Glutamatergic neuron (in vitro differentiated cells): ENCODE measurements around the gene NRIP1. TPM values are rescaled to one million over a fixed set of nuclear protein-coding genes. Genes with fewer than 3 reads are reported as not detected.

Experiments used
- DNase-seq: peaks from one replicate; pipeline ENCODE4 v3.0.0; 2022
- H3K27ac Mint-ChIP-seq: one replicate; pipeline ENCODE4 v1.8.0; 2020; ENCODE audit warnings: mild to moderate bottlenecking, mixed read lengths, inconsistent platforms; ENCODE audit not compliant: unreplicated experiment
- H3K27me3 Mint-ChIP-seq: one replicate; pipeline ENCODE4 v1.8.0; 2020; ENCODE audit warnings: mild to moderate bottlenecking, moderate library complexity, mixed read lengths, inconsistent platforms; ENCODE audit not compliant: unreplicated experiment
- H3K36me3 Mint-ChIP-seq: one replicate; pipeline ENCODE4 v1.8.0; 2020; ENCODE audit warnings: mild to moderate bottlenecking, mixed read lengths, inconsistent platforms; ENCODE audit not compliant: unreplicated experiment
- H3K4me1 Mint-ChIP-seq: one replicate; pipeline ENCODE4 v1.8.0; 2020; ENCODE audit warnings: mild to moderate bottlenecking, low read depth, mixed read lengths, inconsistent platforms; ENCODE audit not compliant: unreplicated experiment
- H3K4me3 Mint-ChIP-seq: one replicate; pipeline ENCODE4 v1.8.0; 2020; ENCODE audit warnings: mild to moderate bottlenecking, mixed read lengths, inconsistent platforms; ENCODE audit not compliant: unreplicated experiment
- H3K9me3 Mint-ChIP-seq: one replicate; pipeline ENCODE4 v1.8.0; 2020; ENCODE audit warnings: mild to moderate bottlenecking, moderate library complexity, mixed read lengths, inconsistent platforms; ENCODE audit not compliant: unreplicated experiment
- CTCF ChIP-seq: fragments of 200-600 bp; sonication (generic); IDR thresholded peaks from one replicate; pipeline ENCODE4 v1.5.0; 2021; ENCODE audit not compliant: partially characterized antibody, unreplicated experiment
- total RNA-seq: library from RNA; stranded (reverse); fragmentation: NEBNext Ultra II Directional; extraction: Animal tissue kit (Norgen Biotek cat#: 25700); gene quantifications from one replicate; pipeline ENCODE4 v1.2.1, GENCODE V29; 2021; ENCODE audit not compliant: unreplicated experiment

NRIP1 gene
- total RNA-seq, 1 donor from 2014 or later, result 51.5 TPM

DNA sequence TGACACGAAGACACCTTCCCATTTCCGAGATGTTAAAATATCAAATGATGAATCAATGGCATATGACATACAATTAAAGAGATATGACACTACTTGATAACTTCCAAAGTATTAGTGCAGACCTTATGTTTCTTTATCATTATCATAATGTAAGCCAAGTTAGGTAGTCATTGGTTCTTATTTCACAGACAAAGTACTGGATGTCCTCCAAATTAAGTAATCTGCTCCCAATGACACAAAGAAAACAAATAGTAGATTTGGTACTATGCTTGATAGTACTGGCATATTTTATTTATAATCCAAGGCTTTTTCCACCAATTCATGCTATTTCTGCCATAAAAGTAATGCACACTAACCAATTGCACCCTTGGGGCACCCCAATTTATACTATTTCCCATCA is 11.9 kb upstream of the NRIP1 start:
- no peak for TF ChIP-seq CTCF
- Mint-ChIP-seq H3K9me3 (no peaks in the 10 kb centered on the region), H3K36me3 (no peaks in the 10 kb centered on the region), H3K4me1 (peaks cover 1% of the 10 kb centered on the region), H3K27me3 (no peaks in the 10 kb centered on the region), H3K27ac (no peak overlapping the region), H3K4me3 (no peak overlapping the region)
- no peak for DNase-seq

GRCh38 chr21:15071009-15071408 is 6.2 kb upstream of the NRIP1 start:
- no peak overlapping the region for H3K27ac Mint-ChIP-seq
- no peak for DNase-seq
- peaks cover 9% of the 10 kb centered on the region for H3K4me1 Mint-ChIP-seq
- no peak overlapping the region for H3K4me3 Mint-ChIP-seq
- H3K36me3 Mint-ChIP-seq, result no peaks in the 10 kb centered on the region
- peaks cover 1% of the 10 kb centered on the region for H3K27me3 Mint-ChIP-seq
- no peak for TF ChIP-seq CTCF
- H3K9me3 Mint-ChIP-seq, result peaks cover 3% of the 10 kb centered on the region

DNA sequence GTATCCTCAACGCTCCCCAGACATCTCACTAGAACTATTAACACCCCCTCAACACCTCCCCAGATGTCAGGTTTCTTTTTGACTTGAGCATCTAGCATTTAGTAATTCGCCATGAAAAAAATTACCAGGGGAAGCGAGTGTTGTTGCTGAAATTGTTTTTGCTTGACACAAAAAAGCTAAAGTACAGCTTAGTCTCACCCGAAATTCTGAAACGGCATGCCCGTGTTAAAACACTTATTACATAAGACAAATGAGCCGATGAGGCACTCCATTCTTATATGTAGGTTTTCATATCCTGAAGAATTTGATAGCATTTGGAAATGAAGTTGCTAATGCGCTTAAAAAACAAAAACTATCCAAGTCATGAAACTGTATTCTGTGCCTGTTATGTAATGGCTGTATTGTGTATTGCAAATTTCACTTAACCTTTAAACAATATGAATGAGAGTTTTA is 1.3 kb upstream of the NRIP1 start:
- peaks cover 20% of the 10 kb centered on the region for H3K9me3 Mint-ChIP-seq
- DNase-seq, result no peak

DNA sequence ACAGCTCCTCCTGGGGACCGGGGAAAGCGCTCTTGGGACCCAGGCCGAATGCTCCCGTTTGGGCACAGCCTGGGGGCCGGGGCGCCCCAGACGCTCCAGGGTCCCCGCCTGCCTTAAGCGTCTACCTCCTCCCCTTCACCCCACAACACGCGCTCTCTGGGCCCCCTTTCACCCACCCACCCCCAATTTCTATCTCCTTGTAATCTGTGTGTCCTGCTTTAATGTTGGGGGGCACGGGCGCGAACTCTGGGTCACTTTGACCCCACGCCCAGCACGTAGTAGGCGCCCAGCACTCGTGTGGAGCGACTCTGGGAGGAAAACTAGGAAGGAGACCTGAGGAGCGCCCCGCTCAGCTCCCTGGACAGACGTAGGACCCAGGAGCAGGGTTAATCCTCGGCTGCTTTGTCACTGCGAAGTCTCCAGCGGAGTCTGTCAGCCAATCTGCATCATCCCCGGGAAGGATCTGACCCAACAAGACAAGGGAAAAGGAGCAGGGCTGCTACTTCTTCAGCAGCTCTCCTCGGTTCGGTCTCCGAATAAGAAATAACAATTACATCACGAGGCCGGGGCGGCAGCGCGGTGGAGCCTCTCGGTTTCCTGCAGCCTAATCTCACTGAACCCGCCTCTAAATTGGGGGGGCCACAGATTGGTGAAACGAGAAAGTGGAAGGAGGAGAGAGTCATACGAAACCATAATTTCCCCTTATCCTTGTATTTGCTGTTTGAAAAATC is 757 bp upstream of the NRIP1 start:
- DNase-seq, result peak; percentile 56
- TF ChIP-seq CTCF, result no peak
- no peaks in the 10 kb centered on the region for H3K36me3 Mint-ChIP-seq
- peaks cover 27% of the 10 kb centered on the region for H3K4me1 Mint-ChIP-seq
- peak overlapping the region; percentile 99 for H3K27ac Mint-ChIP-seq
- H3K27me3 Mint-ChIP-seq, result peaks cover 13% of the 10 kb centered on the region
- peak overlapping the region; percentile 97 for H3K4me3 Mint-ChIP-seq
- H3K9me3 Mint-ChIP-seq, result peaks cover 20% of the 10 kb centered on the region

More for the DNA sequence above, 1.3 kb upstream of the NRIP1 start:
- H3K36me3 Mint-ChIP-seq, result no peaks in the 10 kb centered on the region
- H3K4me1 Mint-ChIP-seq, result peaks cover 26% of the 10 kb centered on the region
- H3K27ac Mint-ChIP-seq, result peak overlapping the region; percentile 99
- H3K4me3 Mint-ChIP-seq, result peak overlapping the region; percentile 97
- no peak for TF ChIP-seq CTCF
- peaks cover 13% of the 10 kb centered on the region for H3K27me3 Mint-ChIP-seq

GRCh38 chr21:15063814-15064575 is 805 bp downstream of the NRIP1 start:
- Mint-ChIP-seq H3K4me3 (peak overlapping the region; percentile 99), H3K4me1 (peaks cover 37% of the 10 kb centered on the region), H3K27ac (peak overlapping the region; percentile 99), H3K9me3 (peaks cover 20% of the 10 kb centered on the region), H3K27me3 (peaks cover 13% of the 10 kb centered on the region), H3K36me3 (no peaks in the 10 kb centered on the region)
- DNase-seq, result peak; percentile 70
- no peak for TF ChIP-seq CTCF
